Measurements from ENCODE around the gene COL6A3.

The COL6A3 gene

GRCh38 chr2:237348281-237348865 lies 65.6 kb downstream of the COL6A3 start:
- no peak for DNase-seq (ENCODE audit: low read depth)

GRCh38 chr2:237345891-237346640 lies 67.9 kb downstream of the COL6A3 start:
- peak; percentile 6 for DNase-seq (ENCODE audit: low read depth)

- no peak for DNase-seq (ENCODE audit: low read depth)
Observed at GRCh38 chr2:237345411-237345810, 68.6 kb downstream of the COL6A3 start.

- no peak for DNase-seq (ENCODE audit: low read depth)
Observed at GRCh38 chr2:237344942-237345341, 69.0 kb downstream of the COL6A3 start.

- DNase-seq (ENCODE audit: low read depth) = no peak
Observed at GRCh38 chr2:237343993-237344392, 70.0 kb downstream of the COL6A3 start.

- DNase-seq (ENCODE audit: low read depth) = no peak
Observed at GRCh38 chr2:237341872-237342271, 72.1 kb downstream of the COL6A3 start.

GRCh38 chr2:237337586-237337985 lies 76.4 kb downstream of the COL6A3 start:
- DNase-seq (ENCODE audit: low read depth) = no peak

GRCh38 chr2:237336131-237336530 lies 77.8 kb downstream of the COL6A3 start:
- DNase-seq (ENCODE audit: low read depth) = no peak

- no peak for DNase-seq (ENCODE audit: low read depth)
Observed at GRCh38 chr2:237333748-237334147, 80.2 kb downstream of the COL6A3 start.

- DNase-seq (ENCODE audit: low read depth) = no peak
Observed at GRCh38 chr2:237330541-237330940, 83.4 kb downstream of the COL6A3 start.

- DNase-seq (ENCODE audit: low read depth) = no peak
Observed at GRCh38 chr2:237327175-237327950, 86.6 kb downstream of the COL6A3 start.

- DNase-seq (ENCODE audit: low read depth) = no peak
Observed at GRCh38 chr2:237326266-237327171, 87.4 kb downstream of the COL6A3 start.

GRCh38 chr2:237324837-237325236 lies 89.1 kb downstream of the COL6A3 start:
- no peak for DNase-seq (ENCODE audit: low read depth)

GRCh38 chr2:237324405-237324831 lies 89.5 kb downstream of the COL6A3 start:
- no peak for DNase-seq (ENCODE audit: low read depth)

- DNase-seq (ENCODE audit: low read depth) = no peak
Observed at GRCh38 chr2:237323656-237324055, 90.3 kb downstream of the COL6A3 start.

- no peak for DNase-seq (ENCODE audit: low read depth)
Observed at GRCh38 chr2:237322564-237322963, 91.4 kb downstream of the COL6A3 start.

- no peak for DNase-seq (ENCODE audit: low read depth)
Observed at GRCh38 chr2:237321746-237322145, 92.2 kb downstream of the COL6A3 start.

GRCh38 chr2:237320801-237321560 lies 93.0 kb downstream of the COL6A3 start:
- no peak for DNase-seq (ENCODE audit: low read depth)

- DNase-seq (ENCODE audit: low read depth) = no peak
Observed at GRCh38 chr2:237319887-237320286, 94.1 kb downstream of the COL6A3 start.

GRCh38 chr2:237319086-237319820 lies 94.7 kb downstream of the COL6A3 start:
- no peak for DNase-seq (ENCODE audit: low read depth)

Data from HS-5 (cell line).